SH-SY5Y (cell line): ENCODE results near the gene UBE2H.

Experiments
- GATA2 ChIP-seq: IDR thresholded peaks from 2 replicates; pipeline ENCODE4 v1.6.1; 2011; ENCODE audit warnings: mild to moderate bottlenecking, low read depth, low read length
- GATA3 ChIP-seq: IDR thresholded peaks from 2 replicates; pipeline ENCODE4 v1.6.1; 2011; ENCODE audit warnings: low read depth, mild to moderate bottlenecking, low read length, moderate library complexity

DNA sequence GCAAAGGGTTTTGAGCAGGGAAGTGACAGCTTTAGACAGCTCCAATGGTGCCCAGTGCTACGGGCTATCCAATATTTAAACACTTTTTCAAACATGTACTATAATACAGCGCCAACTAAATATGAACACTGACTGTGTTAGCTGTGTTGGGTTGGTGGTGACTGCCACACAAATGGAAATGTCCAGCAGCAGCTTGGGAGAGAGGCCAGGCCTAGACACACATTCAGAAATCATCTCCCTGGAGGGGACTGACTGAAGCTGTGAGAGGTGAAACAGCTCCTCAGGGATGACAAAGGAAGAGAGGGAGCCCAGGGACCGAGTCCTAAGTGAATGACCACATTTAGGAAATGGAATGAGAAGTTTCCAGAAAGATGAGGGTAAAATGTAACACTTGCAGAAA lies 115.8 kb downstream of the UBE2H start:
- no peak for TF ChIP-seq GATA3
- no peak for TF ChIP-seq GATA2
